Smooth muscle cell (in vitro differentiated cells): ENCODE data around the gene FBRSL1. TPM values are rescaled to one million over a fixed set of nuclear protein-coding genes. Genes with fewer than 3 reads are reported as not detected.

ENCODE experiments used
- DNase-seq: peaks from one replicate; lab custom pipeline; 2025; ENCODE audit not compliant: unreplicated experiment; lab: John Stamatoyannopoulos, UW
- H2AFZ ChIP-seq: fragments of 200-600 bp; sonication (generic); 2 replicates; pipeline ENCODE4 v1.6.0; 2016; ENCODE audit warnings: antibody characterized with exemption, low read depth, mild to moderate bottlenecking
- H3F3A ChIP-seq: fragments of 200-600 bp; sonication (generic); 2 replicates; pipeline ENCODE4 v1.6.0; 2017; ENCODE audit warnings: antibody characterized with exemption, low read depth
- H3K27ac ChIP-seq: fragments of 200-600 bp; sonication (generic); 2 replicates; pipeline ENCODE4 v1.5.1; 2016; ENCODE audit warnings: low read depth, mild to moderate bottlenecking
- H3K27me3 ChIP-seq: fragments of 200-600 bp; sonication (generic); 2 replicates; pipeline ENCODE4 v1.6.1; 2016; ENCODE audit warnings: low read depth, mild to moderate bottlenecking
- H3K36me3 ChIP-seq: fragments of 200-600 bp; sonication (generic); 2 replicates; pipeline ENCODE4 v1.5.1; 2016; ENCODE audit warnings: low read depth
- H3K4me1 ChIP-seq: fragments of 200-600 bp; sonication (generic); 2 replicates; pipeline ENCODE4 v1.5.1; 2016; ENCODE audit warnings: low read depth
- H3K4me2 ChIP-seq: fragments of 200-600 bp; sonication (generic); 2 replicates; pipeline ENCODE4 v1.6.0; 2016; ENCODE audit warnings: mild to moderate bottlenecking
- H3K4me3 ChIP-seq: fragments of 200-600 bp; sonication (generic); 2 replicates; pipeline ENCODE4 v1.5.1; 2016; ENCODE audit warnings: mild to moderate bottlenecking
- H3K79me2 ChIP-seq: fragments of 200-600 bp; sonication (generic); 2 replicates; pipeline ENCODE4 v1.6.0; 2016; ENCODE audit warnings: low read depth, mild to moderate bottlenecking
- H3K9ac ChIP-seq: fragments of 200-600 bp; sonication (generic); 2 replicates; pipeline ENCODE4 v1.6.0; 2016; ENCODE audit warnings: low read depth
- H3K9me3 ChIP-seq: fragments of 200-600 bp; sonication (generic); replicated peaks from 2 replicates; pipeline ENCODE4 v1.5.1; 2016; ENCODE audit warnings: low read depth
- H4K20me1 ChIP-seq: fragments of 200-600 bp; sonication (generic); 2 replicates; pipeline ENCODE4 v1.6.0; 2016; ENCODE audit warnings: low read depth
- CTCF ChIP-seq: fragments of 200-600 bp; sonication (generic); IDR thresholded peaks from 2 replicates; pipeline ENCODE4 v1.5.1; 2017; ENCODE audit warnings: borderline replicate concordance, mild to moderate bottlenecking, antibody characterized with exemption; ENCODE audit not compliant: insufficient read depth, poor library complexity, severe bottlenecking
- WGBS: methylation state at CpG from one replicate; pipeline ENCODE4 v1.1.7; 2016; ENCODE audit warnings: low lambda C conversion rate; 5-methylcytosine and 5-hydroxymethylcytosine counted together
- polyA plus RNA-seq: library from polyadenylated mRNA; unstranded; fragments of >200 nt; fragmentation: Nextera tagmentation; extraction: Ambion mirVana; gene quantifications from 2 replicates; pipeline ENCODE4 v1.2.1, GENCODE V29; 2016
- total RNA-seq: library from RNA; depleted of rRNA; stranded (reverse); fragments of >200 nt; gene quantifications from 2 replicates; pipeline ENCODE4 v1.2.3, GENCODE V29; 2014

FBRSL1 gene
- total and polyA plus RNA-seq, 2 experiments from 2014 or later: 7.9 to 17.6 TPM

- H3K36me3 ChIP-seq: no peaks in the 10 kb centered on the region
- H3K4me3 ChIP-seq: peak overlapping the region; percentile 58
- H2AFZ ChIP-seq: no peak overlapping the region
- peaks cover 15% of the 10 kb centered on the region for H3K27me3 ChIP-seq
- no peaks in the 10 kb centered on the region for H3F3A ChIP-seq
- WGBS: 3% methylated on average over 52 of the region's 98 CpGs
- H3K4me2 ChIP-seq: peak overlapping the region; percentile 85
- no peak for TF ChIP-seq CTCF
- DNase-seq: no peak
- no peaks in the 10 kb centered on the region for H3K79me2 ChIP-seq
- peaks cover 4% of the 10 kb centered on the region for H3K4me1 ChIP-seq
- H3K9me3 ChIP-seq: no peaks in the 10 kb centered on the region
- H3K27ac ChIP-seq: no peak overlapping the region
- H3K9ac ChIP-seq: no peak overlapping the region
- peaks cover 73% of the 10 kb centered on the region for H4K20me1 ChIP-seq
Measured at GRCh38 chr12:132559652-132560363, 69.9 kb downstream of the FBRSL1 start.

- Histone ChIP-seq H3K36me3 (no peaks in the 10 kb centered on the region), H3K79me2 (no peaks in the 10 kb centered on the region), H3K4me3 (peak overlapping the region; percentile 58), H2AFZ (no peak overlapping the region), H4K20me1 (peaks cover 78% of the 10 kb centered on the region), H3K4me1 (peaks cover 4% of the 10 kb centered on the region), H3F3A (no peaks in the 10 kb centered on the region), H3K27ac (no peak overlapping the region), H3K9ac (no peak overlapping the region), H3K4me2 (peak overlapping the region; percentile 85), H3K27me3 (peaks cover 15% of the 10 kb centered on the region), H3K9me3 (no peaks in the 10 kb centered on the region)
- TF ChIP-seq CTCF: no peak
- WGBS: 0% methylated on average over 15 of the region's 36 CpGs
- no peak for DNase-seq
Measured at GRCh38 chr12:132560364-132560613, 70.3 kb downstream of the FBRSL1 start.

GRCh38 chr12:132560614-132561426 lies 70.9 kb downstream of the FBRSL1 start:
- no peaks in the 10 kb centered on the region for H3K36me3 ChIP-seq
- H3K27ac ChIP-seq: no peak overlapping the region
- H3K4me2 ChIP-seq: peak overlapping the region; percentile 85
- peak overlapping the region; percentile 58 for H3K4me3 ChIP-seq
- WGBS: 2% methylated on average over 49 of the region's 49 CpGs
- peak; percentile 7 for DNase-seq
- TF ChIP-seq CTCF: peak; percentile 77
- H3K79me2 ChIP-seq: no peaks in the 10 kb centered on the region
- no peak overlapping the region for H2AFZ ChIP-seq
- peaks cover 79% of the 10 kb centered on the region for H4K20me1 ChIP-seq
- H3K9ac ChIP-seq: no peak overlapping the region
- H3K27me3 ChIP-seq: peaks cover 15% of the 10 kb centered on the region
- no peaks in the 10 kb centered on the region for H3K9me3 ChIP-seq
- H3K4me1 ChIP-seq: peaks cover 4% of the 10 kb centered on the region
- H3F3A ChIP-seq: no peaks in the 10 kb centered on the region

Other genes with a start within 250 kb of the FBRSL1 start
- 1.1 TPM in 1 of 2 replicates, not detected in the other for gene GALNT9, start 160.6 kb upstream of the FBRSL1 start, total RNA-seq
- gene GALNT9, start 160.6 kb upstream of the FBRSL1 start, polyA plus RNA-seq: 1.1 and 1.3 TPM in 2 replicates
- gene LRCOL1, start 120.4 kb downstream of the FBRSL1 start, total RNA-seq: not detected in 2 replicates
- gene LRCOL1, start 120.4 kb downstream of the FBRSL1 start, polyA plus RNA-seq: not detected in 2 replicates
- not detected in 2 replicates for gene P2RX2, start 128.6 kb downstream of the FBRSL1 start, total RNA-seq
- gene P2RX2, start 128.6 kb downstream of the FBRSL1 start, polyA plus RNA-seq: not detected in 2 replicates
- gene POLE, start 197.2 kb downstream of the FBRSL1 start, total RNA-seq: 11.0 and 11.5 TPM in 2 replicates
- gene POLE, start 197.2 kb downstream of the FBRSL1 start, polyA plus RNA-seq: 8.5 and 9.2 TPM in 2 replicates
- 14.7 and 28.9 TPM in 2 replicates for gene PXMP2, start 197.4 kb downstream of the FBRSL1 start, total RNA-seq
- 23.8 and 25.0 TPM in 2 replicates for gene PXMP2, start 197.4 kb downstream of the FBRSL1 start, polyA plus RNA-seq
- 16.4 and 16.8 TPM in 2 replicates for gene PGAM5, start 220.7 kb downstream of the FBRSL1 start, total RNA-seq
- gene PGAM5, start 220.7 kb downstream of the FBRSL1 start, polyA plus RNA-seq: 13.5 and 17.7 TPM in 2 replicates